Keratinocyte (primary cell): ENCODE results near the gene FRYL.

Experiments
- CTCF ChIP-seq, 3 experiments: IDR thresholded peaks in 1 of 3; conservative IDR thresholded peaks in 1 of 3; optimal IDR thresholded peaks in 1 of 3; 2 replicates in 2 of 3; 3 replicates in 1 of 3; pipeline versions ENCODE3 to v1.5.1; 2011; ENCODE audit warnings: low read length in 3 of 3, mild to moderate bottlenecking in 3 of 3, moderate library complexity in 2 of 3, control low read depth in 1 of 3, inconsistent platforms in 1 of 3; ENCODE audit not compliant: insufficient read depth in 2 of 3; ENCODE audit errors: extremely low read depth in 1 of 3
- EZH2 ChIP-seq: IDR thresholded peaks from one replicate; pipeline ENCODE4 v1.6.1; 2012; ENCODE audit warnings: inconsistent platforms, mild to moderate bottlenecking, low read length, moderate library complexity

- TF ChIP-seq CTCF (optimal IDR thresholded peaks at IDR 0.05 in 1 of 3, IDR thresholded peaks at IDR 0.05 in 1 of 3, conservative IDR thresholded peaks at IDR 0.05 in 1 of 3; ENCODE audit: extremely low read depth in 1 of 3, insufficient read depth in 2 of 3, low read length in 3 of 3): no peak
- TF ChIP-seq EZH2: no peak
These were observed 175.6 kb downstream of the FRYL start for GRCh38 chr4:48604527-48604926.
